ENCODE data around the gene RNF115.
"Not testable (repeated sequence)": the region's sequence is repeated elsewhere in the genome, so short reads cannot be mapped to it uniquely, and the experiment has no call there.

RNF115 gene

DNA sequence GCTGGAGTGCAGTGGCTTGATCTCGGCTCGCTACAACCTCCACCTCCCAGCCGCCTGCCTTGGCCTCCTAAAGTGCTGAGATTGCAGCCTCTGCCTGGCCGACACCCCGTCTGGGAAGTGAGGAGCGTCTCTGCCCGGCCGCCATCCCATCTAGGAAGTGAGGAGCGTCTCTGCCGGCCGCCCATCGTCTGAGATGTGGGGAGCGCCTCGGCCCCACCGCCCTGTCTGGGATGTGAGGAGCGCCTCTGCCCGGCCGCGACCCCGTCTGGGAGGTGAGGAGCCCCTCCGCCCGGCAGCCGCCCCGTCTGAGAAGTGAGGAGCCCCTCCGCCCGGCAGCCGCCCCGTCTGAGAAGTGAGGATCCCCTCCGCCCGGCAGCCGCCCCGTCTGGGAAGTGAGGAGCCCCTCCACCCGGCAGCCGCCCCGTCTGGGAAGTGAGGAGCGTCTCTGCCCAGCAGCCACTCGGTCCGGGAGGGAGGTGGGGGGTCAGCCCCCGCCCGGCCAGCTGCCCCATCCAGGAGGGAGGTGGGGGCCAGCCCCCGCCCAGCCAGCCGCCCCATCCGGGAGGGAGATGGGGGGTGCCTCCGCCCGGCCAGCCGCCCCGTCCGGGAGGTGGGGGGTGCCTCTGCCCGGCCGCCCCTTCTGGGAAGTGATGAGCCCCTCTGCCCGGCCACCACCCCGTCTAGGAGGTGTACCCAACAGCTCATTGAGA is 59.5 kb downstream of the RNF115 start:
- H3K9me3 ChIP-seq (ENCODE audit: control insufficient read depth in 2 of 2, low read length in 2 of 2); H3K27me3 ChIP-seq (ENCODE audit: control insufficient read depth in 2 of 2, insufficient read depth in 2 of 2, low read length in 2 of 2); H3K4me3 ChIP-seq (ENCODE audit: low read length in 2 of 2); H3K9ac ChIP-seq (ENCODE audit: low read depth in 1 of 2, low read length in 2 of 2); H3K4me1 ChIP-seq (ENCODE audit: control insufficient read depth in 2 of 2, insufficient read depth in 2 of 2, low read length in 2 of 2); H3K36me3 ChIP-seq (ENCODE audit: control insufficient read depth in 2 of 2, insufficient read depth in 2 of 2, low read length in 2 of 2); H3K27ac ChIP-seq (ENCODE audit: low read depth in 2 of 2, low read length in 2 of 2): not testable (repeated sequence)

DNA sequence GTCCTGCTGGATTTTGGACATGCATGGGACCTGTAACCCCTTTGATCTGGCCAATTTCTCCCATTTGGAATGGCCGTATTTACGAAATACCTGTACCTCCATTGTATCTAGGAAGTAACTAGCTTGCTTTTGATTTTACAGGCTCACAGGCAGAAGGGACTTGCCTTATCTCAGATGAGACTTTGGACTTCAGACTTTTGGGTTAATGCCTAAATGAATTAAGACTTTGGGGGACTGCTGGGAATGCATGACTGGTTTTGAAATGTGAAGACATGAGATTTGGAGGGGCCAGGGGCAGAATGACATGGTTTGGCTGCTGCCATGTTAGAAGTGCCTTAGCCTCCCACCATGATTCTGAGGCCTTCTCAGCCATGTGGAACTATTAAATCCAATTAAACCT is 61.9 kb downstream of the RNF115 start:
- not testable (repeated sequence) for H3K9ac ChIP-seq (ENCODE audit: low read depth in 1 of 2, low read length in 2 of 2); H3K27ac ChIP-seq (ENCODE audit: low read depth in 2 of 2, low read length in 2 of 2); H3K4me1 ChIP-seq (ENCODE audit: control insufficient read depth in 2 of 2, insufficient read depth in 2 of 2, low read length in 2 of 2); H3K27me3 ChIP-seq (ENCODE audit: control insufficient read depth in 2 of 2, insufficient read depth in 2 of 2, low read length in 2 of 2); H3K9me3 ChIP-seq (ENCODE audit: control insufficient read depth in 2 of 2, low read length in 2 of 2); H3K4me3 ChIP-seq (ENCODE audit: low read length in 2 of 2); H3K36me3 ChIP-seq (ENCODE audit: control insufficient read depth in 2 of 2, insufficient read depth in 2 of 2, low read length in 2 of 2)

DNA sequence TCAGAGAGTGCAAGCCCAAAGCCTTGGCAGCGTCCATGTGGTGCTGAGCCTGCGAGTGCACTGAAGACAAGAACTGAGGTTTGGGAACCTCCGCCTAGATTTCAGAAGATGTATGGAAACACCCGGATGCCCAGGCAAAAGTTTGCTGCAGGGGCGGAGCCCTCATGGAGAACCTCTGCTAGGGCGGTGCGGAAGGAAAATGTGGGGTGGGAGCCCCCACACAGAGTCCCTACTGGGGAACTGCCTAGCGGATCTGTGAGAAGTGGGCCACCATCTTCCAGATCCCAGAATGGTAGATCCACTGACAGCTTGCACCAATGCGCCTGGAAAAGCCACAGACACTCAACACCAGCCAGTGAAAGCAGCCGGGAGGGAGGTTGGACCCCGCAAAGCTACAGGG is 62.4 kb downstream of the RNF115 start:
- not testable (repeated sequence) for H3K27ac ChIP-seq (ENCODE audit: low read depth in 2 of 2, low read length in 2 of 2); H3K27me3 ChIP-seq (ENCODE audit: control insufficient read depth in 2 of 2, insufficient read depth in 2 of 2, low read length in 2 of 2); H3K9me3 ChIP-seq (ENCODE audit: control insufficient read depth in 2 of 2, low read length in 2 of 2); H3K4me3 ChIP-seq (ENCODE audit: low read length in 2 of 2); H3K36me3 ChIP-seq (ENCODE audit: control insufficient read depth in 2 of 2, insufficient read depth in 2 of 2, low read length in 2 of 2); H3K9ac ChIP-seq (ENCODE audit: low read depth in 1 of 2, low read length in 2 of 2); H3K4me1 ChIP-seq (ENCODE audit: control insufficient read depth in 2 of 2, insufficient read depth in 2 of 2, low read length in 2 of 2)

- H3K4me3 ChIP-seq (ENCODE audit: low read length in 2 of 2); H3K9ac ChIP-seq (ENCODE audit: low read depth in 1 of 2, low read length in 2 of 2); H3K36me3 ChIP-seq (ENCODE audit: control insufficient read depth in 2 of 2, insufficient read depth in 2 of 2, low read length in 2 of 2); H3K4me1 ChIP-seq (ENCODE audit: control insufficient read depth in 2 of 2, insufficient read depth in 2 of 2, low read length in 2 of 2); H3K9me3 ChIP-seq (ENCODE audit: control insufficient read depth in 2 of 2, low read length in 2 of 2); H3K27ac ChIP-seq (ENCODE audit: low read depth in 2 of 2, low read length in 2 of 2); H3K27me3 ChIP-seq (ENCODE audit: control insufficient read depth in 2 of 2, insufficient read depth in 2 of 2, low read length in 2 of 2): not testable (repeated sequence)
These were observed 63.4 kb downstream of the RNF115 start for GRCh38 chr1:145760395-145760949.

DNA sequence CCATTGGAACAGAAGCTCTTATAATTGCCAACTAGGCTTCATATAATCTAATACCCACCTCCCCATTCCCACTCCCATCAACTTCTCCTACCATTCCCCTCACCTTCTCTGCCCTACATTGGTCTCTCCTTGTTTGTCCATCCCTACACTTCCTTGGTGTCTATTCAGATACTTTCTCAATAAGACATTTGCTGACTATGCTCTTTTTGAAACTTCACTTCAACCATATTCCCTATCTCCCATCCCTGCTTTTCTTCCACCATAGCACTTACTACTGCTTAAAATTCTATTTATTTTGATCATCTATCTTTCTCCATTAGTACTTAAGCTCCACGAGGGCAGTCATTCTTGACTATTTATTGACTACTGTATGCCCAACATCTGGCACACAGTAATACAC is 64.2 kb downstream of the RNF115 start:
- Histone ChIP-seq H3K36me3 (ENCODE audit: control insufficient read depth in 2 of 2, insufficient read depth in 2 of 2, low read length in 2 of 2) (peaks cover 3 to 4% of the 10 kb centered on the region in 2 donors), H3K27me3 (ENCODE audit: control insufficient read depth in 2 of 2, insufficient read depth in 2 of 2, low read length in 2 of 2) (no peaks in the 10 kb centered on the region), H3K27ac (ENCODE audit: low read depth in 2 of 2, low read length in 2 of 2) (no peak overlapping the region), H3K4me3 (ENCODE audit: low read length in 2 of 2) (no peak overlapping the region), H3K4me1 (ENCODE audit: control insufficient read depth in 2 of 2, insufficient read depth in 2 of 2, low read length in 2 of 2) (no peaks in the 10 kb centered on the region), H3K9ac (ENCODE audit: low read depth in 1 of 2, low read length in 2 of 2) (no peak overlapping the region), H3K9me3 (ENCODE audit: control insufficient read depth in 2 of 2, low read length in 2 of 2) (no peaks in the 10 kb centered on the region)

GRCh38 chr1:145758575-145758974 is 65.3 kb downstream of the RNF115 start:
- Histone ChIP-seq H3K27ac (ENCODE audit: low read depth in 2 of 2, low read length in 2 of 2) (no peak overlapping the region), H3K36me3 (ENCODE audit: control insufficient read depth in 2 of 2, insufficient read depth in 2 of 2, low read length in 2 of 2) (peaks cover 3 to 4% of the 10 kb centered on the region in 2 donors), H3K9ac (ENCODE audit: low read depth in 1 of 2, low read length in 2 of 2) (no peak overlapping the region), H3K27me3 (ENCODE audit: control insufficient read depth in 2 of 2, insufficient read depth in 2 of 2, low read length in 2 of 2) (no peaks in the 10 kb centered on the region), H3K9me3 (ENCODE audit: control insufficient read depth in 2 of 2, low read length in 2 of 2) (no peaks in the 10 kb centered on the region), H3K4me1 (ENCODE audit: control insufficient read depth in 2 of 2, insufficient read depth in 2 of 2, low read length in 2 of 2) (no peaks in the 10 kb centered on the region), H3K4me3 (ENCODE audit: low read length in 2 of 2) (no peak overlapping the region)

DNA sequence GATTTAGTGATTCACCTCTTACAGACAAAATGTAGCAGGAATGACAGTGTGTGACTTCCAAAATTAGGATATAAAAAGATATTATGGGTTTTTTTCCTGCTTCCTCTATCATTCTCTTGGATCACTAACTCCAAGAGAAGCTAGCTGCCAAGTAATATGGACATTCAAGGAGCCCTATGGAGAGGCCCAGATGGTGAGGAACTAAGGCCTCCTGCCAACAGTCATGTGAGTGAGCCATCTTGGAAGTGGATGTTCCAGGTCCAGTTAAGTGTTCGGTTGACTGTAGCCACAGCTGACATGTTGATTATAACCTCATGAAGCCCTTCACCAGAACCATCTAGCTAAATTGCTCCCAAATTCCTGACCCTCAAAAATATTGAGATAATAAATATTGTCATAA is 65.8 kb downstream of the RNF115 start:
- Histone ChIP-seq H3K36me3 (ENCODE audit: control insufficient read depth in 2 of 2, insufficient read depth in 2 of 2, low read length in 2 of 2) (peaks cover 4 to 5% of the 10 kb centered on the region in 2 donors), H3K9ac (ENCODE audit: low read depth in 1 of 2, low read length in 2 of 2) (no peak overlapping the region), H3K9me3 (ENCODE audit: control insufficient read depth in 2 of 2, low read length in 2 of 2) (no peaks in the 10 kb centered on the region), H3K4me1 (ENCODE audit: control insufficient read depth in 2 of 2, insufficient read depth in 2 of 2, low read length in 2 of 2) (no peaks in the 10 kb centered on the region), H3K27ac (ENCODE audit: low read depth in 2 of 2, low read length in 2 of 2) (no peak overlapping the region), H3K27me3 (ENCODE audit: control insufficient read depth in 2 of 2, insufficient read depth in 2 of 2, low read length in 2 of 2) (no peaks in the 10 kb centered on the region), H3K4me3 (ENCODE audit: low read length in 2 of 2) (no peak overlapping the region)

DNA sequence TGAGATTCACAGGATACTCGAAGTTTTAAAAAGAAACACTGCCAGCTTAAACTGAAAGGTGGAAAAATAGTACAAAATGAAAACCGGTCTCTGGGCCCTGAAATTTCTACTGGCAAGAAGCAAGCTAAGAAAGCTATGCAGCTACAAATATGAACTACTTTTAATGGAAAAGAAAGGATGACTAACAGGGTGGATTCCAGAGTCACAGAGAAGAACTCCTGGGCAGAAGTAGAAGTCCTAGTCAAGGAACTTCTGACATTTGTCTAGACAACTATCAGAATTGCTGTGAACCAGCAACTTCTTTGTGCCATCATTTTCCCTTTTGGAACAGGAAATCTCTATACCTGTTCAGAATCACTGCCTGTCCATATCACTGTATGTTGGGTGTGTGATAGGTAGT is 66.5 kb downstream of the RNF115 start:
- Histone ChIP-seq H3K27ac (ENCODE audit: low read depth in 2 of 2, low read length in 2 of 2) (no peak overlapping the region), H3K4me1 (ENCODE audit: control insufficient read depth in 2 of 2, insufficient read depth in 2 of 2, low read length in 2 of 2) (no peaks in the 10 kb centered on the region), H3K9me3 (ENCODE audit: control insufficient read depth in 2 of 2, low read length in 2 of 2) (no peaks in the 10 kb centered on the region), H3K36me3 (ENCODE audit: control insufficient read depth in 2 of 2, insufficient read depth in 2 of 2, low read length in 2 of 2) (peaks cover 4 to 9% of the 10 kb centered on the region in 2 donors), H3K9ac (ENCODE audit: low read depth in 1 of 2, low read length in 2 of 2) (no peak overlapping the region), H3K4me3 (ENCODE audit: low read length in 2 of 2) (no peak overlapping the region), H3K27me3 (ENCODE audit: control insufficient read depth in 2 of 2, insufficient read depth in 2 of 2, low read length in 2 of 2) (no peaks in the 10 kb centered on the region)

GRCh38 chr1:145751491-145752037 is 72.3 kb downstream of the RNF115 start:
- H3K36me3 ChIP-seq (ENCODE audit: control insufficient read depth in 2 of 2, insufficient read depth in 2 of 2, low read length in 2 of 2): peaks cover 26 to 29% of the 10 kb centered on the region in 2 donors
- no peak overlapping the region for H3K27ac ChIP-seq (ENCODE audit: low read depth in 2 of 2, low read length in 2 of 2)
- H3K27me3 ChIP-seq (ENCODE audit: control insufficient read depth in 2 of 2, insufficient read depth in 2 of 2, low read length in 2 of 2): no peaks in the 10 kb centered on the region
- no peaks in the 10 kb centered on the region for H3K4me1 ChIP-seq (ENCODE audit: control insufficient read depth in 2 of 2, insufficient read depth in 2 of 2, low read length in 2 of 2)
- no peak overlapping the region for H3K4me3 ChIP-seq (ENCODE audit: low read length in 2 of 2)
- no peak overlapping the region for H3K9ac ChIP-seq (ENCODE audit: low read depth in 1 of 2, low read length in 2 of 2)
- no peaks in the 10 kb centered on the region for H3K9me3 ChIP-seq (ENCODE audit: control insufficient read depth in 2 of 2, low read length in 2 of 2)

DNA sequence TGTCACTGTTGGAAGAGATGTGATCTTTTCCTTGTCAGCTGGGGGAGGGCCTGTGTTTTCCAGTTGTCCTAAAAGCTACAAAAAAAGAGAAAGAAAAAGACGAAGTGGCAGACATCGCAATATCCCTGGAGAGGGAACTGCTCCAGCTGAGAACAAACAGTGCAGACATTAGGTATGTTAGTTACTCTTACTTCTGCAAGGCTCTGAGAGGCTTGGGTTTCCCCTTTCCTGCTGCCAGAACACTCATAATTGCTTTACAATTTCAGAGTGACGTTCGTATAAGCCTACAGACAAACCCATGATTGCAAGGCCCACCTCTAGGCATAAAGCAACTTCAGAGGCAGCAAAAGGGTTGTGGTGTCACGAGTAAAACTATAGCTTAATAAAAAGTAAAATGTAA is 73.5 kb downstream of the RNF115 start:
- Histone ChIP-seq H3K4me3 (ENCODE audit: low read length in 2 of 2) (no peak overlapping the region), H3K27me3 (ENCODE audit: control insufficient read depth in 2 of 2, insufficient read depth in 2 of 2, low read length in 2 of 2) (no peaks in the 10 kb centered on the region), H3K4me1 (ENCODE audit: control insufficient read depth in 2 of 2, insufficient read depth in 2 of 2, low read length in 2 of 2) (no peaks in the 10 kb centered on the region), H3K27ac (ENCODE audit: low read depth in 2 of 2, low read length in 2 of 2) (no peak overlapping the region), H3K9me3 (ENCODE audit: control insufficient read depth in 2 of 2, low read length in 2 of 2) (no peaks in the 10 kb centered on the region), H3K36me3 (ENCODE audit: control insufficient read depth in 2 of 2, insufficient read depth in 2 of 2, low read length in 2 of 2) (peaks cover 26 to 31% of the 10 kb centered on the region in 2 donors), H3K9ac (ENCODE audit: low read depth in 1 of 2, low read length in 2 of 2) (no peak overlapping the region)

Measured in mucosa of rectum (tissue), 2 donors.